ENCODE data around the gene AFAP1L2. TPM values are rescaled to one million over a fixed set of nuclear protein-coding genes. Genes with fewer than 3 reads are reported as not detected.

AFAP1L2 gene
- total RNA-seq, 6 experiments from 2014 or later: 0.50 to 2.2 (median 1.1) TPM

DNA sequence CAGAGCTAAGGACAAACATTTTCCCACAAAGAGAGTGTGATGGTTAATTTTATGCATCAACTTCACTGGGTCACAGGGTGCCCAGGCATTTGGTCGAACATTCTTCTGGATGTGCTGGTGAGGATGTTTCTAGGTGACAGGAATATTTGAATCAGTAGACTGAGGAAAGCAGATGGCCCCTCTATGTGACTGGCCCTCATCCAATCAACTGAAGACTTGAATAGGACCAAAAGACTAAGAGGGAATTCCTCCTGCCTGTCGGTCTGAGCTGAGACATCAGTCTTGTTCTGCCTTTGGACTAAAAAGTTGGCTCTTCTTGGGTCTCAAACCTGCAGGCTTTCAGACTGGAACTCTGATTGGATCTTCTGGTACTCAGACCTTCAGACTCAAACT, 44.4 kb downstream of the AFAP1L2 start:
- Histone ChIP-seq H3K9me3 (no peaks in the 10 kb centered on the region), H3K4me3 (no peak overlapping the region), H3K27me3 (no peaks in the 10 kb centered on the region), H3K4me1 (no peaks in the 10 kb centered on the region), H3K36me3 (no peaks in the 10 kb centered on the region), H3K27ac (no peak overlapping the region)
- intact Hi-C loops (cut with DNase I): no loop called here
- WGBS (ENCODE audit: insufficient coverage, low coverage, low lambda C conversion rate, missing lambda C conversion rate): 60% methylated on average over 1 of the region's 2 CpGs
- TF ChIP-seq, protein P1, sequence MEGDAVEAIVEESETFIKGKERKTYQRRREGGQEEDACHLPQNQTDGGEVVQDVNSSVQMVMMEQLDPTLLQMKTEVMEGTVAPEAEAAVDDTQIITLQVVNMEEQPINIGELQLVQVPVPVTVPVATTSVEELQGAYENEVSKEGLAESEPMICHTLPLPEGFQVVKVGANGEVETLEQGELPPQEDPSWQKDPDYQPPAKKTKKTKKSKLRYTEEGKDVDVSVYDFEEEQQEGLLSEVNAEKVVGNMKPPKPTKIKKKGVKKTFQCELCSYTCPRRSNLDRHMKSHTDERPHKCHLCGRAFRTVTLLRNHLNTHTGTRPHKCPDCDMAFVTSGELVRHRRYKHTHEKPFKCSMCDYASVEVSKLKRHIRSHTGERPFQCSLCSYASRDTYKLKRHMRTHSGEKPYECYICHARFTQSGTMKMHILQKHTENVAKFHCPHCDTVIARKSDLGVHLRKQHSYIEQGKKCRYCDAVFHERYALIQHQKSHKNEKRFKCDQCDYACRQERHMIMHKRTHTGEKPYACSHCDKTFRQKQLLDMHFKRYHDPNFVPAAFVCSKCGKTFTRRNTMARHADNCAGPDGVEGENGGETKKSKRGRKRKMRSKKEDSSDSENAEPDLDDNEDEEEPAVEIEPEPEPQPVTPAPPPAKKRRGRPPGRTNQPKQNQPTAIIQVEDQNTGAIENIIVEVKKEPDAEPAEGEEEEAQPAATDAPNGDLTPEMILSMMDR (IDR thresholded peaks at IDR 0.05): no peak
- no peak for TF ChIP-seq POLR2A (IDR thresholded peaks at IDR 0.05)
- DNase-seq (no peak), ATAC-seq (no peak)

DNA sequence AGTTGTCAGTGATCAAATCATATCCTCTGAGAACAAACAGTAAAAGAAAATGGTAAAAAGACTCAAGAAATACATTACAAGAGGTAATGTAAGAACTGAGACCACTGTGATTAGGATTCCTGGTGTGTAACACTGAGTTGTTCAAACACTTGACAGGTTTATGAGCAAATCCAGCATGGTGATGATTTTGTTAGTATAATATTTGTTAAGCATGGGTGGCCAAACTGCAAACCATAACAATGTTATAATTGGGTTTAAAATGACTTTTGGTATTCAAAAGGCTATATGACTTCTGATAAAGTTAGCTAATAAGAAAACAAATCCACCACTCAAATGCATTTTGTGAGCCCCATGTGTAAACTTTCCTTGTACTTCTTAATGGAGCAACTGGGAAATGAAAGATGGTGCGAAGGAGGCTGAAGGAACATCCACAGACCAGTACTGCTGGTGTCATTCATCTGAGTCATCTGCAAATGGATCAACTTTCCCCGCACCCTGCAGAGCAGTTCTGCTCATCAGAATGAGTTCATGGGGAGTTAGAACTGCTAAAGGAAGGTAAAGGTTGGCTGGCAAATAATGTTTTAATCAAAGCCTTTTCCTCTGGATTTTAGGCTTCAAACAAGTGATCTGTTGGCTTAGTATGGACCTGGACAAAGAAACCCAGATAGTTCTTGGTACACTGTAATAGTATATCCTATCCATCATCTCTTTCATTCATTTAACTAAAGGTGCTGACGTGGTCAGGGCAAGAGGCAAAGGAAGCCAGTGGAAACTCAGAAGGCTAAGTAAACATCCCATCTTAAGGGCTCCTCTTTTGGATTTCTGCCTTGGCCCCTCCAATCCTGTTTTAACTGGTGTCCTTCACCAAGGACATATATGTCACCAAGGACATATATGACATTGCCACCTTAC, 45.0 kb downstream of the AFAP1L2 start:
- ATAC-seq: no peak
- DNase-seq: no peak
- TF ChIP-seq, protein P1 (IDR thresholded peaks at IDR 0.05): no peak
- no peak for TF ChIP-seq POLR2A (IDR thresholded peaks at IDR 0.05)
- H3K36me3 ChIP-seq: no peaks in the 10 kb centered on the region
- H3K27me3 ChIP-seq: no peaks in the 10 kb centered on the region
- 58% methylated on average over 3 of the region's 3 CpGs for WGBS (ENCODE audit: insufficient coverage, low coverage, low lambda C conversion rate, missing lambda C conversion rate)
- H3K4me1 ChIP-seq: no peaks in the 10 kb centered on the region
- H3K27ac ChIP-seq: no peak overlapping the region
- H3K4me3 ChIP-seq: no peak overlapping the region
- intact Hi-C loops (cut with DNase I): no loop called here
- no peaks in the 10 kb centered on the region for H3K9me3 ChIP-seq

DNA sequence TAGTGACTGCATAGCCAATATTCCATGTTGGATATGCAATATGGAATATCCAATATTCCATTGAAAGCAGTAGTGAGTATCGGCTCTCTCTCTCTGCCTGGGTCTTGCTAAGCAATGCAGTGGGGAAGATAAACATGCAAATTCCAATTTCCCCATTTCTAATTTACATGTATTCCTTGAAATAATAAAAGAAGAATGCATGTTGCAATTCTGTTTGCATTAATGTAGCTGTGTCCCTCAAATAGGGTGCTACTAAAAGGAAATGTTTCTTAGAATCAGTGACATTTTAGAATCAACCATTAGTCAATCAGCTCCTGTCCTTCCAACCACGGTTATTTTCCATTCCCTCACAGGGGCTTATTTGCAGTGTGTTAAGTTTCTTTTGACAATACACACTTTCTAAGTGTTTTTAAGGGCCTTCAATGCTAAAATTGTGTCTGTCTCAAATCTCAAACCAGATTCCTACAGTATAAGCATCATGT, 46.7 kb downstream of the AFAP1L2 start:
- Histone ChIP-seq H3K27me3 (no peaks in the 10 kb centered on the region), H3K4me3 (no peak overlapping the region), H3K36me3 (no peaks in the 10 kb centered on the region), H3K27ac (no peak overlapping the region), H3K4me1 (no peaks in the 10 kb centered on the region), H3K9me3 (no peaks in the 10 kb centered on the region)
- no peak for TF ChIP-seq POLR2A (IDR thresholded peaks at IDR 0.05)
- TF ChIP-seq, protein P1 (IDR thresholded peaks at IDR 0.05): no peak
- WGBS (ENCODE audit: insufficient coverage, low coverage, low lambda C conversion rate, missing lambda C conversion rate): 59% methylated on average over 2 of the region's 2 CpGs
- ATAC-seq: no peak
- DNase-seq: no peak
- intact Hi-C loops (cut with DNase I): no loop called here

DNA sequence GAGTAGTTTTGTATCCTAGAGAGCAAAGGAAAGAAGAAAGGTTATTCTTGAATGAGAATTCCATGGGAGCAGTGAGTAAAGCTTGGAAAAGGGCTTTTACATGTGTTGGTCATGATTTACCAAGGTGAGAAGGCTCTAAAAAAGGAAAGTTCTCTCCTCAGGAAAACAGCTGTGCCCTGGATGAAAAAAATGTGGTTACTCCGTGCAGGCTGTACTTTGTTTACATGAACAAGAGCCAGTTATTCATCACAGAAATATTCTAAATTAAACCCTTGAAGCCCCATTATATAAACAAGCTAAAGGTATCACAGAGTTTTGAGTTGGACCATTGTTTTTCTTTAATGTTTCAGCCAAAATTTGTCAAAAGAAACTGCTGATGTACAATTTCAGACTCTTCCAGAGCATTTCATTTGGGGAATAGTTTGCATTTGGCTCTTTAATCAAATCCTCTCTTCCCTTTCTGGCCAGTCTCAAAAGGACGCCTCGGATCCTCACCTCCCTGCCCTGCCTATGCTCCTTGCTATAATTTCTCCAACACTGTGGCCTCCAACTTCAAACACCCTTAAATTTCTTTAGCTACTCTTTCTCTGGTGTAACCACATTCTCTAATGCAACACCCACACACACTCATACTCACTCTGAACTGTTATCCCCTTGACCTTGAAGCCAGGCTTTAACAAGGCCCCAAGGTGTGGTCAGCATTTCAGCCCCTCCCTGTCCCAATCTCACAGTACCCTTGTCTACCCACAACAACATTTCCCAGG, 47.4 kb downstream of the AFAP1L2 start:
- no peak overlapping the region for H3K4me3 ChIP-seq
- H3K4me1 ChIP-seq: no peaks in the 10 kb centered on the region
- DNase-seq: no peak
- TF ChIP-seq POLR2A (IDR thresholded peaks at IDR 0.05): no peak
- TF ChIP-seq, protein P1 (IDR thresholded peaks at IDR 0.05): no peak
- no peak overlapping the region for H3K27ac ChIP-seq
- H3K27me3 ChIP-seq: no peaks in the 10 kb centered on the region
- no peaks in the 10 kb centered on the region for H3K9me3 ChIP-seq
- H3K36me3 ChIP-seq: no peaks in the 10 kb centered on the region
- 61% methylated on average over 3 of the region's 3 CpGs for WGBS (ENCODE audit: insufficient coverage, low coverage, low lambda C conversion rate, missing lambda C conversion rate)
- intact Hi-C loops (cut with DNase I): no loop called here
- ATAC-seq: no peak

All from right lobe of liver (tissue), 6 donors.